ENCODE data around the gene PAPPA. TPM values are rescaled to one million over a fixed set of nuclear protein-coding genes. Genes with fewer than 3 reads are reported as not detected.

PAPPA gene
- total RNA-seq, 1 experiment from 2014 or later: 1.9 TPM

DNA sequence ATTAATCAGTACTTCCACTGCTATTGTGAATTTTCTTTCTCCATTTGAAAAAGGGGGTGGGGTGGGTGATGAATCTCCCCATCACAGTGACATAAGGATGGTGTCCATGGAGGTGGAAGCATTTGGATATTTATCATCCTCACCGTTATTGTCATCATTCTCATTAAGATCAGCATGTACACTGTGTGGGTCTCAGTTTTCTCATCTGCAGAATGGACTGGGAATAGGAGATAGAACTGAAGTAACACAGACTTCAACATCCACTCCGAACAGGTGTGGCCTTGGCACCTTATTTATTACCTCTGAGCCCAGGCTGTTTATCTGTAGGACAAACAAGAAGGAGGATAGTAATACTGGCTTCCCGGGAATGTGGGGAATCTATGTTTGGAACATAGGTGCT, 165.9 kb downstream of the PAPPA start:
- in situ Hi-C loops (cut with HindIII; ENCODE audit: low pct_unique_long_range_greater_than_20kb, low sequenced_read_pairs): no loop called here
- no peak for DNase-seq (ENCODE audit: low read depth)

DNA sequence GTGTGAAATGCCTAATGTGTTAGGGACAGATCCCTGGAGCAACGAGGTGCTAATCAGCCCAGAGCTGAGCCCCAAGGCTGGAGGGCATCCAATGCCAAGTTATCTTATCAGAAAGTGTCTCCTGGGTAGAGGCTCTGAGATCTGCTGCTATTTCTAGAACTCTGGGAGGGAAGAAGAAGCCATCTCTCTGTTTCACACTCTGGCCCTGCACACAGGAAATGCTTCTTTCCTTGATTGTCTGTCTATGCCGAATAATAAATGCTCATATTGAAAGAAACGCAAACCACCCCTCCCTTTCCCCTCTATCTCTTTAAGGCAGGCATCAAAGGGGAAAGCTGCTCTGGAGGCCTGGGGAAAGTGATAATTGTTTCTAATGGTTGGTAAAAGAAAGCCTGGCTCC, 166.7 kb downstream of the PAPPA start:
- in situ Hi-C loops (cut with HindIII; ENCODE audit: low pct_unique_long_range_greater_than_20kb, low sequenced_read_pairs): no loop called here
- DNase-seq (ENCODE audit: low read depth): no peak

DNA sequence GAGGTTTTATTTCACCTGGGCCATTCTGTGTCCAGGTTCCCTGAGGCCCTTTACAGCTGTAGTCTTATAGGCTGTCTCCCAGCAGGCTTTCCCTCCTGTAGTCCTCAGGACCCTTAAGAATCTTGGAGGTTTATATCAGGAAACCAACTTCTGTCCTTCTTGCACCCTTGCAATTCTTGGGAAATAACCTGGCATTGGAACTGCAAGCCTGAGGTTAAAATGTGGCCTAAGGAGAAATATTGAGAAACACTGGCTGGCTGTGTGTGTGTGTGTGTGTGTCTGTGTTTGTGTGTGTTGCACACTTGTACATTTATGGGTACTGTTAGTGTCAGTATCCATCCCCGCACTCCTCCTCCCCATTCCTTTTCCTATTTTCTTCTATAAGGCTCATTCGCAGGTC, 168.9 kb downstream of the PAPPA start:
- no peak for DNase-seq (ENCODE audit: low read depth)
- in situ Hi-C loops (cut with HindIII; ENCODE audit: low pct_unique_long_range_greater_than_20kb, low sequenced_read_pairs): no loop called here

DNA sequence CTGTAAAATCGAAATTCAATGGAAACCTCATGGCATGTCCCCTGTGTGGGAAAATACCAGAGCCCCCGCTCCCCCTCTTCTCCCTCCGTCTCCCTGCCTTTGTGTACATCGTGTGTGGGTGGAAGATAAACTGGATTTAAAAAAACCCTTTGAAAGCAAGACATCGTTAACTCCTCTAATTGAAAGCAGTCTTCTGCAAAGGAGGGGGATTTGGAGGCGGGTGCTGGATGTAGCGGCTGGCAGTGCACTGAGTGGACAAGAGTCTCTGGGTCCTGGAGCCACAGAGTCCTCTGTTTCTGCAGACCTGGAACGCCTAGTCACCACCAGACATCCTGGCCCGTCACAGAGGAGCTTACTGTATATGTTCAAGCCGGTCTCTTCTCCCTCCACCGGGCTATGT, 169.4 kb downstream of the PAPPA start:
- in situ Hi-C loops (cut with HindIII; ENCODE audit: low pct_unique_long_range_greater_than_20kb, low sequenced_read_pairs): no loop called here
- DNase-seq (ENCODE audit: low read depth): no peak

DNA sequence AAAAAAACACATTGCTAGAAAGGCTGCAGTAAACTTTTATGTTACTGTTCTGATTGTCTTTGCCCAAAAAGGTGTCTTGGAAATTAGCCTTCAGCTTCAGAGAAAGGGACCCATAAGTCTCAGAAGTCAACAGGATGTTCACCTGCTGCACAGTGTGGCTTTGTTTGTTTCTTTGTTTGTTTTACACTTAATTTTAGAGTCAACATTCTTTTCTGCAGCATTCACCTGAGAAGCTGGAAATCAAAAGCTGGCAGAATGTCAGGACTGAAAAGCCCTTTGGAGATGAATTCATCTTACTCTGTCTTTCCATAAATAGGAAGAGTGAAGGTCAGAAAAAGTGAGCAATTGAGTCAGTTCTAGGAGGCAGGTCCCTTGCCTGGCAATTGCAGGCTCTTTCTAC, 170.0 kb downstream of the PAPPA start:
- in situ Hi-C loops (cut with HindIII; ENCODE audit: low pct_unique_long_range_greater_than_20kb, low sequenced_read_pairs): no loop called here

DNA sequence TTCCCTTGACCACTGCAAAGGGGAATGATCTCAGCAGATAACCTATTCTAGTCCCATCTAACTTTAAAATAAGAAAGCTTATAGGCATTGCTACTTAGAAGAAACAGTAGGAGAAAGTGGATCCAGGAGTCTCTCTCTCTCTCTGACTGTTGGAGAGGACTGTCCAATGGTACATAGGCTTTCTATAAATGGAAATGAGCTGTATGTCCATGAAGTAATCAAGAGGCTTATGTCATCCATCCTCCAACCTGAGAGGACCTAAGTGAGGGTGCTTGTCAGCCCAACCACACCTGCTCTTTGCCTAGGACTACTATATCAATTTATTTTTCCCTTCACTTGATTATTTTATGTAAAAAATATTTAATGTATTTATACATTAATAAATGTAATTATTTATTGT, 172.3 kb downstream of the PAPPA start:
- no peak for DNase-seq (ENCODE audit: low read depth)
- in situ Hi-C loops (cut with HindIII; ENCODE audit: low pct_unique_long_range_greater_than_20kb, low sequenced_read_pairs): no loop called here

More for the DNA sequence above, 170.0 kb downstream of the PAPPA start:
- no peak for DNase-seq (ENCODE audit: low read depth)

DNA sequence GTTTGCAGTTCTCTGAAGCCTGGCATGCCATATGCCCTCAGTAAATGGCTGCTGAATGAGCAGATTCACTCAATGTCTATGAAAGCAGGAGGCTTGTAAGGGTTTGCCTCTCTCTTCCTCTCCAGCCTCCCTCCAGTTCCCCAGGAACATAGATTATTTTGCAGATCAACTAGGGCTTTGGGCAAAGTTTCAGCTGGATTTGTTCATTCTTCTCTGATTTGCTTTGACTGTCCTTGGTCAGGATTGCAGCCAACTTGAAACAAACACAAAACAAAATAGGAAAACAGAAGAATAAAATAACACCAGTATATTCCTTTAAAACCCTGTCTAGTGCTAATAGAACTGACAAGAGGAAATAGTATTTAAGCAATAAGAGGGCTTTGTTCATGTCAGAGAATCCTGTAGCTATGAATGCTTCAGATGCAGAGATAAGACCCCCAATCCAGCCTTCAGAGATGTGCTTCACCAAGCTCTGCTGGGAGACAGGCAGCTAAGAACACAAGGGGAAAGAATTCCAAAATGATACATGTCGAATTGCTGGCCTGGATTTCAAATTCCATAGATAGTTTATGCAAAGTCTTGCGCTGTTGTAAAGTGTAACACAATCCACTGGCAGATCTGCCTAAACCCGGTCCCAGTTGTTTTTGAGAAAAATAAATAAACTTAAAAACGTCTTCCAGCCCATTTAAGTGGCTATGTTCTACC, 174.3 kb downstream of the PAPPA start:
- in situ Hi-C loops (cut with HindIII; ENCODE audit: low pct_unique_long_range_greater_than_20kb, low sequenced_read_pairs): no loop called here
- no peak for DNase-seq (ENCODE audit: low read depth)

DNA sequence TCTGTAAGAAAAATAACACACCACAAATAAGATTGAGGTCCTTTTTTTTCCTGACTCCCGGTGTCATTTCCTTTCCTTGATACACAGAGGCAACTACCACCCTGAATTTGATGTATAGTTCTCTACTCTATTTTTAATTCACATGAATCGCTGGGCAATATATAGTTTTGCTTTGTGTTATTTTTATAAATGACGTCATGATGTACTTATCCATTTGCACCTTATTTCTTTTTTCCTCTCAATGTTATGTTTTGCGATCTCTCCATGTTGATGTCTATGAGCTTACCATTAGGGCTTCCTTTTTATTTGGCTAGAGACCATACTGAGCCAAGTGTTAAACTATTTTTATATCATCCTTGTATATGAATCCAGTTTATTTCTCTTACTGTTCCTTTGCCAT, 175.9 kb downstream of the PAPPA start:
- in situ Hi-C loops (cut with HindIII; ENCODE audit: low pct_unique_long_range_greater_than_20kb, low sequenced_read_pairs): no loop called here
- DNase-seq (ENCODE audit: low read depth): no peak

DNA sequence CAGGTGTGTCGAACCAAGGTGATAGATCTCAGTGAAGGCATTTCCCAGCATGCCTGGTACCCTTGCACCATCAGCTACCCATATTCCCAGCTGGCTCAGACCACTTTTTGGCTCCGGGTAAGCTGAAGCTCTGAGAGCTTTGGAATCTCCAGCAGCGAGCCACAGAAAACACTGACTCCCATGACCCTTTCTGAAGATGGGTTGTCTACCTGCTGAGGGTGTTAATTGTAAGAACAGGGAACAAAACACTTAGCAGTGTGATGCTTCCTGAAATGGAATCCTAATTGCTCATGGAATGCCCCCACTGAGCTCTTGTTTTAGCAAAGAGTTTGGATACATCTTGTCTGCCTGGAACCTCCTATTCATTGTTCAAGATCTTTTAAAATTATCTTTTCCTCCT, 177.7 kb downstream of the PAPPA start:
- in situ Hi-C loops (cut with HindIII; ENCODE audit: low pct_unique_long_range_greater_than_20kb, low sequenced_read_pairs): no loop called here
- DNase-seq (ENCODE audit: low read depth): no peak

DNA sequence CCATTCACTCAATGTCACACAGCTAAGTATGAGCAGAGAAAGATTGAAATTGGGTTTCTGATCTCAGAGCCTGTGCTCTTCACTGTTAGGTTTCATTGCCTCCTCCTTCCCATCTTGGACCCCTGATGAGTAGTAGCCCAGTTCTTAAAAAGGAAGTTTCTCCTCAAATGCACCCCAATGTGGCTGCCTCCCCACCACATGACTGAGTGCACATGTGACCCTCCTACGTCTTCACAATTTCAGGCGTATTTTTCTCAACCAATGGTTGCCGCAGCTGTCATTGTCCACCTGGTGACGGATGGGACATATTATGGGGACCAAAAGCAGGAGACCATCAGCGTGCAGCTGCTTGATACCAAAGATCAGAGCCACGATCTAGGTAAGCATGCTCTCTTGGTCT, 178.5 kb downstream of the PAPPA start:
- in situ Hi-C loops (cut with HindIII; ENCODE audit: low pct_unique_long_range_greater_than_20kb, low sequenced_read_pairs): no loop called here
- DNase-seq (ENCODE audit: low read depth): no peak

DNA sequence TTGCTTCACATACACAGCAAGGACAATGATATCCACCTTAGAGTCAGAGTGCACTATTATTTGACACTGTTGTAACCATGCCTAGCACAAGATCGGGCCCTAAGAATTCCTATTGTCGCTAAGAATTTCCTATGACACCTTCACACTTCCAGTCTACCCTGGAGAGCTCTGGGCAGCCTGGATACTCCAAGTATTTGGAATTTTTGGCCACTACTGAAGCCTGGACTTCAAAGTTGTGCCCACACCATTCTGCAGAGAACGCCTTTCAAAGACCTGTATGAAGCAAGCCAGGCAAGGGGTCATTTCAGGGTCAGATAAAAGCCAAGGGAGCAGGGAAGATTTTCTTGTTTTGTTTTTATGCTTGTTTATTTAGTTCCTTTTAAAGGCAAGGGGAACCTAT, 179.7 kb downstream of the PAPPA start:
- DNase-seq (ENCODE audit: low read depth): no peak
- in situ Hi-C loops (cut with HindIII; ENCODE audit: low pct_unique_long_range_greater_than_20kb, low sequenced_read_pairs): no loop called here

DNA sequence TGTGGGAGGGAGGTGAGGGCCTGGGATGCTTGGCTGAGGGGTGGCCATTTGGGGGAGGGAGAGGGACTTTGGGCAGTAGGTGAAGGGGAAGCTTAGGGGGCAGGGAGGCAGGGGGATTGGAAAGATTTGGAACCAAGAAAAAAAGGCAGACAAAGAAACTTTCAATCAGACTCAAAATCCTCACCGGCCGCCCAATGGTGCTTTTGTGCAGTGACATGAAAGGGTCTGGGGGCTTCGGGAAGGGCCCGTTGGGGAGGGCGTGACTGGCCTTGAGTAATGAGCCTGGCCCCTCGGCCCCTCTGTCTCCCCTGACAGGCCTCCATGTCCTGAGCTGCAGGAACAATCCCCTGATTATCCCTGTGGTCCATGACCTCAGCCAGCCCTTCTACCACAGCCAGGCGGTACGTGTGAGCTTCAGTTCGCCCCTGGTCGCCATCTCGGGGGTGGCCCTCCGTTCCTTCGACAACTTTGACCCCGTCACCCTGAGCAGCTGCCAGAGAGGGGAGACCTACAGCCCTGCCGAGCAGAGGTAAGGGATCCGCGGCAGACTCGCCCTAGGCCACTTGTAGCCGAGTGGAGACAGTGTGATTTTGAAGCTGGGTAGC, 181.1 kb downstream of the PAPPA start:
- no peak for DNase-seq (ENCODE audit: low read depth)
- in situ Hi-C loops (cut with HindIII; ENCODE audit: low pct_unique_long_range_greater_than_20kb, low sequenced_read_pairs): no loop called here

DNA sequence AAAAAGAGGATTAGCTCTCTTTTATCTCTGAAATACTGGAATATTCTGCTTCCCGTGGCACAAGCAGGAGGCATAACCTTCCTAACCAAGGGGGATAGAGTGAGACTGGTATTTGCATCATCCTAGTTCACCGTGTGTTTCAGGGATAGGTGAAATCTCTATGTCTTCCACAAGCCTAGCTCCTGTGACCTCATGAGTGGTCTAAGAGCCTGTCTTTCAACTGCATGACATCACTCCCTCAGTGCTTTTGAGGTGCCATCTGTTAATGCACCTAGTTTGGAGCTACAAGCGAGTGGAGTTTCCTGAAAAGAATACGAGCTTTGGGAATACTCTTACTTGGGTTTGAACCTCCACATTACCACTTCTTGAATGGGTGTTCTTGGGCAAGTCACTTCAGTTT, 181.8 kb downstream of the PAPPA start:
- in situ Hi-C loops (cut with HindIII; ENCODE audit: low pct_unique_long_range_greater_than_20kb, low sequenced_read_pairs): no loop called here
- DNase-seq (ENCODE audit: low read depth): no peak

DNA sequence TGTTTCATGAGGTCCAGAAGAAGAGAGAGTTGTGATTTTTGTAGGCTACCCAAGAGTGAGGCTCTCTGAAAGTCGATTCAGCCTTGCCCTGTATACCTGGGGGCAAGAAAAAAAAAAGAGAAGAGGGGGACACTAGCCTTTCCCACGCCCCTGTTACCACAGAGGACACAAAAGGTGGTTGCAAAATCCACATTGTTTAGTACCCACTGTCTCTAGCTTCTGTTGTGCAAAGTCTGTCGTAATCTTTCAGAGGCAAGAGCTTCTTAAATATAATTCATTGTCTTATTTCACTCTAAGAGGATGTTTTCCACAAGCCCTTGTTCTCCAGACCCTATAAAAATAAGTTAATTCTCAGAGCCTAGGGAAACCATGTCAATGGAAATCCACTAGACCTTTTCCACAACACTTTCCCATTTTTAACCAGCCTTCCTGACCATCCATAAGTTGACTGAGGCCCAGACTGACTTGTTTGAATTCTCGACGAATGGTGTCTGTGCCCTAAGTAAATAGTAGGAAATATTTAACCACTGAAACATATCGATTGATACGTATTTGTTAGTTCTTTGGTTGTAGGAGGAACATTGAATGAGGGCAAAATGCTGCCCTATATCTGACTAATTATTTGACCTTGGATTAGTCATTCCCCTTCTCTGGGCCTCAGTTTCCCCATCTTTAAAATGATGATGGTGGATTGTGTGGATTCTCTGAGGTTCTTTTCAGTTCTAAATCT, 182.7 kb downstream of the PAPPA start:
- in situ Hi-C loops (cut with HindIII; ENCODE audit: low pct_unique_long_range_greater_than_20kb, low sequenced_read_pairs): no loop called here
- no peak for DNase-seq (ENCODE audit: low read depth)

DNA sequence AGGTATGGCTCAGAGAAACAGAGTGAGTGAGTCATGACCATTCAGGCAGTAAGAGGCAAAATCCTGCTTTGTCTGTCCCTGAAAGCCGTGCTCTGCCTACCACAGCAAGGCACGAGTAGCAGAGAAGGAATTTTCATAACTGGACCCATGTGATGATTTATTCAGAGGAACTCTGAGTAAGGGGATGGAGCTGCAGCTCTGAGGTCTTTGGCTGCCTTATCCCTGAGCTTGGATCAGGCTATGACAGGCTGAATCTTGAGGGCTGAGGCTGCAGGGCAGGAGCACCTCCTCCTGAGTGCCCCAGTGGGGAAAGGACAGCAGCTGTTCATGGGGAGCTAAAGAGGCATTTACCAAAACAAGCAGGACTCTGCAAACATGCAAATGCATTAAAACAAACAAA, 183.4 kb downstream of the PAPPA start:
- in situ Hi-C loops (cut with HindIII; ENCODE audit: low pct_unique_long_range_greater_than_20kb, low sequenced_read_pairs): no loop called here

DNA sequence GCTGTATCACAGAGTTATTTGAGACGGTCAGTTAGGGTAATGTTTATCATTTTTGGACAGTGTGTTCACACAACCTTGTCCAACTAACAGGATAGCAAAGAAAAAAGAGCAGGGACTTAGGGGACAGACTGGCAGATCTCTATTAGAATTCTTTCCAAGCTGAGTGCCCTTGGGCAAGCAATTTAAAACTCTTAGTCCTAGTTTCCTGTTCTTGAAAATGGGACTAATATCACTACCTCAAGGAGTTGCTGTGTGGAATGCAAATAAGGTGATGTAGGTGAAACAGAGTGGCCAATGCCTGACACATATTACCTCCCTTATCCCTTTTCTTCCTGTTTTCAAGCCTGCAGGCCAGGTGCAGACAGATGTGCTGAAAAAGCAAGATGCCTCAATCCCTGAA, 186.7 kb downstream of the PAPPA start:
- no peak for DNase-seq (ENCODE audit: low read depth)
- in situ Hi-C loops (cut with HindIII; ENCODE audit: low pct_unique_long_range_greater_than_20kb, low sequenced_read_pairs): no loop called here

More for the DNA sequence above, 183.4 kb downstream of the PAPPA start:
- DNase-seq (ENCODE audit: low read depth): peak; percentile 50

DNA sequence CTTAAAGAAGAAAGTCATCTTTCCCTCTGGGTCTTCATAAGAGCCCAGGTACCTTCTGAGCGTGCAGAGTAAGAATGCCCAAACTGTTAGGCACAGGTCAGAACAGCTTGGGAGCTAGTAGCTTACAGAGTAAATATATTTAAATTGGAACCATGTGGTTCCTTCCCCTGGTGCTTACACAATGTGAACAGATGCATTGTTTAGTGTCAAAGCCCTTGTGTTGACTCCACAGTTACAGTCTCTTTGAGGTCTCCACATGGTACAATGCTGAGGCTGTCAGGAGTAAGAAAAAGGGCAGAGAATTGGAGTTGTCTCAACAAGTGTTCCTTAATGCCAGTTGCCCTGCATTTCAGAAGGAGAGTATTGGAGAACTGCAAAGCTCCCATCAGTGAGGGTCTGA, 188.5 kb downstream of the PAPPA start:
- in situ Hi-C loops (cut with HindIII; ENCODE audit: low pct_unique_long_range_greater_than_20kb, low sequenced_read_pairs): no loop called here
- no peak for DNase-seq (ENCODE audit: low read depth)

DNA sequence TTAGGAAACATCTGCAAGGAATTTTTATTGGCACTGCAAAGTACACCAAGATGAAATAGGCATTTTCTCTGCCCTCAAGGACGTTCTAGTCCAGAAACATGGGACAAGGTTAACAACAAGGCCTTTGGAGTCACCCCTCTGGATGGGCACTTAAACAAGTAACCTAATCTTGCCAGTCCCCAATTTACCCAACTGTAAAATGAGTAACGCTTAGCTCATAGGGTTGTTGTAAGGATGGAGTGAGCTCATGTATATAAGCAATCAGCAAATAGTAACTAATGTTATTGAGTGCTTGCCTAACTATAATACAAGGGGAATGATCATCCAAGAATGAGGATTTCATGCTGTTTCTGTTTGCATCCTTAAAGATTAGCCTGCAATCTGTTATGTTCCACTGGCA, 189.3 kb downstream of the PAPPA start:
- no peak for DNase-seq (ENCODE audit: low read depth)
- in situ Hi-C loops (cut with HindIII; ENCODE audit: low pct_unique_long_range_greater_than_20kb, low sequenced_read_pairs): no loop called here

DNA sequence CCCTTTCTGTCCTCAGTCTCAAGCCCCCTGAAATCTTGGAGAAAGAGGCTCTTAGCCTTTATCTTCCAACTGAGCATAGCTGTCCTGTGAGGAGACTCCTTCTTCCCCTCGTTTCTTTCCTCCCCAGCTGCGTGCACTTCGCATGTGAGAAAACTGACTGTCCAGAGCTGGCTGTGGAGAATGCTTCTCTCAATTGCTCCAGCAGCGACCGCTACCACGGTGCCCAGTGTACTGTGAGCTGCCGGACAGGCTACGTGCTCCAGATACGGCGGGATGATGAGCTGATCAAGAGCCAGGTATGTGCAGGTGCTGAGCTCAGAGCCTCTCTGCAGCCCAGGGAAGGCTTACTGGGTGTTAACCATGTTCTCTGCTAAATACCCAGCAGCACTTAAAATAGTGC, 190.8 kb downstream of the PAPPA start:
- in situ Hi-C loops (cut with HindIII; ENCODE audit: low pct_unique_long_range_greater_than_20kb, low sequenced_read_pairs): no loop called here
- no peak for DNase-seq (ENCODE audit: low read depth)

DNA sequence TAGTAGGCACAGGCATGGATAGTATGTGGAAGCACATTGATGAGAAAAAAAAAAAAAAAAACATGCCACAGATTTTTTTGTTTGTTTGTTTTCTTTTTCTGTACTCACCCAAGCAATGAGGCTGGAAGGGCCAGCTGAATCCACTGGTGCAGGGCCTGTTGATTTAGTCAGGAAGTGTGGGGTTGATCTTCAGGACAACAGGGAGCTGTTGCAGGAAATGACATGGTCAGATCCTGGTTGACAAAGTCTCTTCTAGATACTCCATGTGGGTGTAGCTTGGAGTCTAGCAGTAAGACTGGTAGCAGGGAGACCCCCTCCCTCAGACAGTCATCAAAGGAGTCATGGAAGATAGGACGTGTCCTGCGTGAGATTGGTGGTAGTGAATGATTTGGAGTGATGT, 191.8 kb downstream of the PAPPA start:
- in situ Hi-C loops (cut with HindIII; ENCODE audit: low pct_unique_long_range_greater_than_20kb, low sequenced_read_pairs): no loop called here
- DNase-seq (ENCODE audit: low read depth): peak; percentile 11
